ENCODE results near the gene OR52E2.

The OR52E2 gene

DNA sequence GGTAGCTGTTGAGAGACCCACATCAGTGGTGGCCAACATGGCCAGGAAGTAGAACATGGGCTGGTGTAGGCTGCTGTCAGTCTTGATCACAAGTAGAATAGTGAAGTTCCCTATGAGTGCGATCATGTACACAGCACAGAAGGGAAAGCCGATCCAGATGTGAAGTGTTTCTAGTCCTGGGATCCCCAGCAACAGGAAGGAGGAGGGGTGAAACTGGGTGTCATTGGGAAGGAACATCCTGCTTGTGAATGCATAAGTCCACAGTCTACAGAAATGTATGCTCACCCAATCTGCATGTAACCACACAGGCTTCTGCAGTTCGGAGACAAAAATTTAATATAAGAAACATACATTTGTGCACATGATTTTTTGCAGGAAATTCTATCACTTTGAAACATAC, at the start of gene OR52E2:
Gene OR52E2 (minus strand): TSS at position 237 of the 400 bp plus-strand sequence. CDS start 0 bp downstream, at position 237.
- H3K4me3 Mint-ChIP-seq = no peak within 1 kb of the TSS
- peaks cover 19% of the 10 kb centered on the region for H3K27me3 Mint-ChIP-seq
- ATAC-seq (replicated peaks; ENCODE audit: extremely low read depth, poor library complexity, severe bottlenecking) = no peak
- DNase-seq (ENCODE audit: low spot score in 2 of 2) = no peak
- no peaks in the 10 kb centered on the region for H3K36me3 Mint-ChIP-seq (ENCODE audit: insufficient read depth)
- no peaks in the 10 kb centered on the region for H3K4me1 Mint-ChIP-seq
- peaks cover 5% of the 10 kb centered on the region for H3K9me3 Mint-ChIP-seq
- no peak within 1 kb of the TSS for H3K27ac Mint-ChIP-seq (ENCODE audit: low read depth)

DNA sequence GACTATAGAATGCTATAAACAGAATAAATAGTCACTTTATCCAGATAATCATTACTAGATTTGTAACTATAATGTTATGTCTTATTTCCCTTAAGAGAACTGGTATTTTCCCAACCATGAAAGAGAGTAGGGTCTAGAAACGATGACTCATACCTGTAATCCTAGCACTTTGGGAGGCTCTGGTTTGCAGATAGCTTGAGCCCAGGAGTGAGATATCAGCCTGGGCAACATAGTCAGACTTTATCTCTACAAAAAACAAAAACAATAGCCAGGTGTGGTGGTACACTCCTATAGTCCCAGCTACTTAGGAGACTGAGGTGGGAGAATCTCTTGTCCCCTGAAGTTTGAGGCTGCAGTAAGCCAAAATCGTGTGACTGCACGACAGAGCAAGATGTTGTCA, 47.9 kb upstream of the OR52E2 start:
- H3K4me1 Mint-ChIP-seq = no peaks in the 10 kb centered on the region
- peaks cover 21% of the 10 kb centered on the region for H3K27me3 Mint-ChIP-seq
- H3K36me3 Mint-ChIP-seq (ENCODE audit: insufficient read depth) = no peaks in the 10 kb centered on the region
- ATAC-seq (replicated peaks; ENCODE audit: extremely low read depth, poor library complexity, severe bottlenecking) (no peak), DNase-seq (ENCODE audit: low spot score in 2 of 2) (no peak)
- no peak overlapping the region for H3K27ac Mint-ChIP-seq (ENCODE audit: low read depth)
- peaks cover 6% of the 10 kb centered on the region for H3K9me3 Mint-ChIP-seq
- no peak overlapping the region for H3K4me3 Mint-ChIP-seq

DNA sequence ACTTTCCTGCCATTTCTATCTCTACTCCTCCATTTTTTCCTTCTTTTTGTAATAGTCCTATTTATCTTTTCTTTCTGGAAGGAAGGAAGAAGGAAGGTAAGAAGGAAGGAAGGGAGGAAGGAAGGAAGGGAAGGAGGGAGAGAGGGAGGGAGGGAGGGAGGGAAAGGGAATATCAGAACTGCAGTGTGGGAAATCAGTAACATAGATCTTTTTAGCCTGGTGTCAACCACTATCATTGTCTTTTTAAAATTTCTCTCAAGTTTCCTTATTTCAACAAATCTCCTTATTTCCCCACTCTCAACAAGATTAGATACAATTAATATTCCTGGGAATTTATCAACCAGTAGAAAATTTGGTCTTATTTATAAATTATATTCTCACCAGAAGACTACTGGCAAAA, 43.6 kb upstream of the OR52E2 start:
- Mint-ChIP-seq H3K4me1 (no peaks in the 10 kb centered on the region), H3K27me3 (peaks cover 23% of the 10 kb centered on the region), H3K36me3 (ENCODE audit: insufficient read depth) (no peaks in the 10 kb centered on the region)

DNA sequence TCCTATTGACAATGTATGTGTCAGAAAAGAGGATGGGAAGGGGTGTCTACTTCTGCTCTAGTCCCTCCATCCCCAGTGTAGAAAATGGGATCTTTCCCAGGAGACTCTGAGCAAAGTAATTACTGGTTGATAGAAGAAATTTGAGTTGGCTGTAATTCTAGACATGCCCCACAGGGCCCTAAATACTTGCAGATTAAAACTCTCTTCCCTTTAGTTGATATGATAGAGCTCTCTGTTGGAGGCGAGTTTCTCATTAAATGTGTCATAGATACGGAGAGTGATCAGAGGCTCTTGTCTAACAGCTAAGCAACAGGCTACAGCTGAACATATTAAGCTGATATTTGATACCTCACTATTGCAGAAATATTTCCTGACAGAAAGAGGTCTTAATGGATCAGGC, 42.8 kb upstream of the OR52E2 start:
- H3K4me3 Mint-ChIP-seq = no peak overlapping the region
- ATAC-seq (replicated peaks; ENCODE audit: extremely low read depth, poor library complexity, severe bottlenecking) = no peak

More for the DNA sequence above, 43.6 kb upstream of the OR52E2 start:
- DNase-seq (ENCODE audit: low spot score in 2 of 2) = no peak
- no peak for ATAC-seq (replicated peaks; ENCODE audit: extremely low read depth, poor library complexity, severe bottlenecking)
- Mint-ChIP-seq H3K27ac (ENCODE audit: low read depth) (no peak overlapping the region), H3K4me3 (no peak overlapping the region), H3K9me3 (peaks cover 6% of the 10 kb centered on the region)

GRCh38 chr11:5096011-5096410, 36.6 kb upstream of the OR52E2 start:
- Mint-ChIP-seq H3K9me3 (peaks cover 5% of the 10 kb centered on the region), H3K27ac (ENCODE audit: low read depth) (no peak overlapping the region), H3K4me1 (no peaks in the 10 kb centered on the region), H3K36me3 (ENCODE audit: insufficient read depth) (no peaks in the 10 kb centered on the region), H3K27me3 (no peaks in the 10 kb centered on the region), H3K4me3 (no peak overlapping the region)
- no peak for DNase-seq (ENCODE audit: low spot score in 2 of 2)
- ATAC-seq (replicated peaks; ENCODE audit: extremely low read depth, poor library complexity, severe bottlenecking) = no peak

More for the DNA sequence above, 42.8 kb upstream of the OR52E2 start:
- Mint-ChIP-seq H3K4me1 (no peaks in the 10 kb centered on the region), H3K27ac (ENCODE audit: low read depth) (no peak overlapping the region), H3K36me3 (ENCODE audit: insufficient read depth) (no peaks in the 10 kb centered on the region), H3K9me3 (peaks cover 6% of the 10 kb centered on the region), H3K27me3 (peaks cover 23% of the 10 kb centered on the region)
- no peak for DNase-seq (ENCODE audit: low spot score in 2 of 2)

GRCh38 chr11:5092821-5093585, 33.6 kb upstream of the OR52E2 start:
- no peak for DNase-seq (ENCODE audit: low spot score in 2 of 2)
- no peak overlapping the region for H3K27ac Mint-ChIP-seq (ENCODE audit: low read depth)
- H3K9me3 Mint-ChIP-seq = peaks cover 5% of the 10 kb centered on the region
- no peak for ATAC-seq (replicated peaks; ENCODE audit: extremely low read depth, poor library complexity, severe bottlenecking)
- H3K4me3 Mint-ChIP-seq = no peak overlapping the region
- H3K4me1 Mint-ChIP-seq = no peaks in the 10 kb centered on the region
- H3K27me3 Mint-ChIP-seq = no peaks in the 10 kb centered on the region
- H3K36me3 Mint-ChIP-seq (ENCODE audit: insufficient read depth) = no peaks in the 10 kb centered on the region

GRCh38 chr11:5090668-5091067, 31.2 kb upstream of the OR52E2 start:
- DNase-seq (ENCODE audit: low spot score in 2 of 2) = no peak
- ATAC-seq (replicated peaks; ENCODE audit: extremely low read depth, poor library complexity, severe bottlenecking) = no peak
- no peaks in the 10 kb centered on the region for H3K4me1 Mint-ChIP-seq
- H3K27ac Mint-ChIP-seq (ENCODE audit: low read depth) = no peak overlapping the region
- H3K27me3 Mint-ChIP-seq = no peaks in the 10 kb centered on the region
- H3K36me3 Mint-ChIP-seq (ENCODE audit: insufficient read depth) = no peaks in the 10 kb centered on the region
- no peak overlapping the region for H3K4me3 Mint-ChIP-seq
- peaks cover 5% of the 10 kb centered on the region for H3K9me3 Mint-ChIP-seq

GRCh38 chr11:5088556-5088955, 29.1 kb upstream of the OR52E2 start:
- H3K4me1 Mint-ChIP-seq = no peaks in the 10 kb centered on the region
- H3K27me3 Mint-ChIP-seq = no peaks in the 10 kb centered on the region
- no peaks in the 10 kb centered on the region for H3K36me3 Mint-ChIP-seq (ENCODE audit: insufficient read depth)
- peaks cover 5% of the 10 kb centered on the region for H3K9me3 Mint-ChIP-seq
- no peak overlapping the region for H3K4me3 Mint-ChIP-seq
- ATAC-seq (replicated peaks; ENCODE audit: extremely low read depth, poor library complexity, severe bottlenecking) (no peak), DNase-seq (ENCODE audit: low spot score in 2 of 2) (no peak)
- H3K27ac Mint-ChIP-seq (ENCODE audit: low read depth) = no peak overlapping the region

DNA sequence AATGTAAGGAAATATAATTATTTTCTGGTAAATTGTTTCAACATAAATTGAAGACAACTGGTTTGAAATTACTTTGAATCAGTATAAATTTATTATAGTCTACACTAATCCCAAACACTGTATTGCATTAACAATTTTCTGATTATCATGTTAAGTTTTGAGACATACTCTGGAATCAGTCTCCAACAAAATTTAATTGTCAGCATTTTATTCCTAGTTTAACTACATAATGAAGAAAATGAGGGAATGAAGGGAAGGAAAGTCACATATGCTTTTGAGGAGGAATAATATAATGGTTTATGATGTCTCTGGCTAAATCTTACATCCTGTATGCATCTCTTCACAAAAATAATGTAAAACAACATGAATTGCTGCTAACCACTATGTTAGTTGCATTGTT, 24.2 kb upstream of the OR52E2 start:
- ATAC-seq (replicated peaks; ENCODE audit: extremely low read depth, poor library complexity, severe bottlenecking) = no peak
- no peak overlapping the region for H3K27ac Mint-ChIP-seq (ENCODE audit: low read depth)
- H3K36me3 Mint-ChIP-seq (ENCODE audit: insufficient read depth) = no peaks in the 10 kb centered on the region
- H3K27me3 Mint-ChIP-seq = no peaks in the 10 kb centered on the region
- DNase-seq (ENCODE audit: low spot score in 2 of 2) = no peak
- H3K9me3 Mint-ChIP-seq = no peaks in the 10 kb centered on the region
- no peaks in the 10 kb centered on the region for H3K4me1 Mint-ChIP-seq
- H3K4me3 Mint-ChIP-seq = no peak overlapping the region

- Mint-ChIP-seq H3K27ac (ENCODE audit: low read depth) (no peak overlapping the region), H3K4me1 (no peaks in the 10 kb centered on the region), H3K27me3 (no peaks in the 10 kb centered on the region), H3K4me3 (no peak overlapping the region), H3K36me3 (ENCODE audit: insufficient read depth) (no peaks in the 10 kb centered on the region), H3K9me3 (no peaks in the 10 kb centered on the region)
- ATAC-seq (replicated peaks; ENCODE audit: extremely low read depth, poor library complexity, severe bottlenecking) = no peak
- DNase-seq (ENCODE audit: low spot score in 2 of 2) = no peak
Observed at GRCh38 chr11:5081405-5081804, 22.0 kb upstream of the OR52E2 start.

- Mint-ChIP-seq H3K36me3 (ENCODE audit: insufficient read depth) (peaks cover 1% of the 10 kb centered on the region), H3K27ac (ENCODE audit: low read depth) (no peak overlapping the region), H3K4me3 (no peak overlapping the region), H3K27me3 (no peaks in the 10 kb centered on the region), H3K4me1 (no peaks in the 10 kb centered on the region), H3K9me3 (no peaks in the 10 kb centered on the region)
- DNase-seq (ENCODE audit: low spot score in 2 of 2) (no peak), ATAC-seq (replicated peaks; ENCODE audit: extremely low read depth, poor library complexity, severe bottlenecking) (no peak)
Observed at GRCh38 chr11:5071799-5072198, 12.4 kb upstream of the OR52E2 start.

DNA sequence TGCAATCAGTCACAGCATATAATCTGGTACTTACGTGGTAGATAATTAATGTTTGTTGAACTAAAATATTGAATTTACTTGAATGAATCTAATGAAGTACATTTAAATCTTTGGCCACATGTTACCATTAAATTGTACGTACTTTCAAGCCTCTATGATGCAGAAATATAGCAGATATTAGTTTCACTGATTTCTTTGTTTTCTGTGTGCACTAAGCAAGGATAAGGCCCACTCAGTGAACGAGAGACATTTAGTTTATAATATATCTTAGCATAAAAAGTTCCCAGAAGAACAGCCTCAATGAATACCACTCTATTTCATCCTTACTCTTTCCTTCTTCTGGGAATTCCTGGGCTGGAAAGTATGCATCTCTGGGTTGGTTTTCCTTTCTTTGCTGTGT, 9.8 kb upstream of the OR52E2 start, which contains the start of gene OR52E1:
Gene OR52E1 (plus strand): TSS at position 301 of the 400 bp plus-strand sequence.
- Mint-ChIP-seq H3K36me3 (ENCODE audit: insufficient read depth) (peaks cover 1% of the 10 kb centered on the region), H3K9me3 (no peaks in the 10 kb centered on the region), H3K27ac (ENCODE audit: low read depth) (no peak within 1 kb of the TSS), H3K4me3 (no peak within 1 kb of the TSS), H3K27me3 (no peaks in the 10 kb centered on the region), H3K4me1 (no peaks in the 10 kb centered on the region)
- DNase-seq (ENCODE audit: low spot score in 2 of 2) (no peak), ATAC-seq (replicated peaks; ENCODE audit: extremely low read depth, poor library complexity, severe bottlenecking) (no peak)

DNA sequence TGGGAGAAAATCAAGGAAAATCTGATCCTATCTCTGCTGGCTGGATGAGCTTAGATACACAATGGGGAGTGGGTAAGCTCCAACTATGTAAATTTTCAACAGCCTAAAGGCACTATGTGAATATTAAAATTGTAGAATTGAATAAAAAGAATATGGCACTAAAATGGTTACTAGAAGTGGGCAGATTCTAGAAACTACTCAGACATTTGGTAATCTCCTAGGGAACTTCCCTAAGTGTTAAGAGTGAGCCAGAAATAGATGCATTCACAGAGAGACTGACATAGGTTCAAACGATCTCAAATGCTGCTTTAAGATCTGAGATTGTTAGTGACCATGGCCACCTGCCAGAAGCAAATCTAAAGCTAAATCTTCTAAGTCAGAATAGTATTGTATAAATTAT, 5.6 kb upstream of the OR52E2 start:
- H3K9me3 Mint-ChIP-seq = no peaks in the 10 kb centered on the region
- no peaks in the 10 kb centered on the region for H3K4me1 Mint-ChIP-seq
- no peaks in the 10 kb centered on the region for H3K27me3 Mint-ChIP-seq
- peaks cover 1% of the 10 kb centered on the region for H3K36me3 Mint-ChIP-seq (ENCODE audit: insufficient read depth)
- H3K27ac Mint-ChIP-seq (ENCODE audit: low read depth) = no peak overlapping the region
- no peak for DNase-seq (ENCODE audit: low spot score in 2 of 2)
- no peak for ATAC-seq (replicated peaks; ENCODE audit: extremely low read depth, poor library complexity, severe bottlenecking)
- H3K4me3 Mint-ChIP-seq = no peak overlapping the region
